IPS DF 4.7 (cell line): ENCODE data around the gene UMODL1.

Experiments used
- DNase-seq: peaks from one replicate; pipeline ENCODE4 v3.0.0-alpha.2; 2013; ENCODE audit warnings: low spot score; ENCODE audit errors: extremely low read depth

The UMODL1 gene

DNA sequence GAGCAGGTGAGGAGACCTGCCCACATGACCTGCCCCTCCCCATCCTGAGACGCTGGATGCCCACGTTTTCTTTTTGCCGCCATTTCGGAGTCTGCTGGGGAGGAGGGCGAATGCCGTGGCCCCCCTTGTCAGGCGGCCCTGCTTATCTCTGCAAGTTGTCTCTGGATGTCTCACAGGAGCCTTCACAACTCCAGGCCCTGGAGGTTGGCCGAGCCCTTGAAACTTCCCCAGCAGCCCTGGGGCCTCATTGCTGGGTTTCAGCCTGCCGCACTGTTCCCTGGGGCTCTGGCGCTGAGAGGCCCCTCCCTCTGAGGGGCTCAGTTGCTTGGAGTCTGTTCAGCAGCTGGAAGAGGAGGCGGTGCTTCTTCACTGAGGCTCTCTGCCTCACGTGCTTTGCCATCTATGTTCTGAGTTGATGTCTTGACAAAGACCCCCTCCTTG is 31.2 kb upstream of the UMODL1 start:
- no peak for DNase-seq

DNA sequence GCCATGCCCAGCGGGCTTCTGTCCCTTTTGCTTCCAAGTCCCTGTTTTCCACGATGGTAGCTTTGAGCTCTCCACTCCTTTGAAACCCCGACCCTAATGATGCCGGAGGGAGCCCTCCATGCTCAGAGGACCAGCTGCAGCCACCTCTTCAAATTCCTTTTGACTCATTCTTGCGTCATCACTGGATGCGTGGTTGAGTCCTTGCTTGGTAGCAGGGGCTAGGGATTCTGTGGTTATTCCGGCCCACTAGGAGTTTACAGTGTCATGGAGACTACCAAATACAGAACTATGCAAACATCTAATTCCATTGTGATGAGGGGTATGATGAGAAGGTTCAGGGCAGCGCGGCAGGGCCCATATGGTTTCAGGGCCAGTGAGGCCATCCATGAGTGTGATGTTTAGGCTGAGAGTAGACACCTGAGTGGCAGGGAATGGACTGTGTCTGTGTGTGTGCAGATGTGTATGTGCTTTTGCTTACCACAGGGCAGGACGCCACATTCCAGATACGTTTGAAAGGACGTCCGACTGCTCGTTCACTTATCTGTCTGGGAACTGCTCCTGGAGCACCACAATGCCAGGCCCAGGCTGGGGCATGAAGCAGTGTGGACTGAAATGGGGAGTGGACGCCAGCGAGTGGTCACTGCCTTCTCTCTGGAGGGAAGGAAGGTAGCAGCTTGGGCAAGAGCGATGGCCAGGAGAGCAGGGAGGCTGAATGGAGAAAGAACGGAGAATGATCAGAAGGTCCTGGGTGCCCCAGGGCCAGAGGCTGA is 30.5 kb upstream of the UMODL1 start:
- no peak for DNase-seq

DNA sequence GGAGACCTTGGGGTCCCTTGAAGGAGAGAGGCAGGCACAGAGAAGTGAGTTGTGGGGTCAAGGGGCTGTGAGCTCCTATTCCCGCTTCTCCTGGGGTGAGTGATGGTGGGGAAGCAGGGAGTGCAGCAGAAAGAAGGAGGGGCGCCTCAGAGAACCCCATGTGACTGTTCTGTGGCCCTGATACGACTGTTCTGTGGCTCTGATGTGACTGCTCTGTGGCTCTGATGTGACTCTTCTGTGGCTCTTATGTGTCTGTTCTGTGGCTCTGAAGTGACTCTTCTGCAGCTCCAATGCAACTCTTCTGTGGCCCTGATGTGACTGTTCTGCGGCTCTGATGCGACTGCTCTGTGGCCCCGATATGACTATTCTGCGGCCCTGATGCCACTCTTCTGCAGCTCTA is 29.9 kb upstream of the UMODL1 start:
- DNase-seq, result no peak

DNA sequence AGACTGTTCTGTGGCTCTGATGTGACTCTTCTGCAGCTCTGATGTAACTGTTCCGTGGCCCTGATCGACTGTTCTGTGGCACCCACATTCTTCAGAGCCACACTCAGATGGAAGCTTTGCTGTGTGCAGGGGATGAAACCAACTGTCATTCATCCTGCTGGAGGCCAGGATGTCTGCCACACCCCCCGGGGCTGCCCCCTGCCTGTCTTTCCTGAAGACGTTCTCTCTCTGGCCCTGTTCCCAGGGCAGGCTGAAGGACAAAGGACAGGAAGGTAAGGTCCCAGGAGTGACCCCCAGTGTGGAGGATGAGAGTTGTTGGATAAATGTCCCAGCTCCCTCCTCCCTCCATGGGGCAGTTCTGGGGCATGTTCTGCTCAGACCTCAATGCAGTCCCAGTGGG is 29.4 kb upstream of the UMODL1 start:
- DNase-seq, result no peak

DNA sequence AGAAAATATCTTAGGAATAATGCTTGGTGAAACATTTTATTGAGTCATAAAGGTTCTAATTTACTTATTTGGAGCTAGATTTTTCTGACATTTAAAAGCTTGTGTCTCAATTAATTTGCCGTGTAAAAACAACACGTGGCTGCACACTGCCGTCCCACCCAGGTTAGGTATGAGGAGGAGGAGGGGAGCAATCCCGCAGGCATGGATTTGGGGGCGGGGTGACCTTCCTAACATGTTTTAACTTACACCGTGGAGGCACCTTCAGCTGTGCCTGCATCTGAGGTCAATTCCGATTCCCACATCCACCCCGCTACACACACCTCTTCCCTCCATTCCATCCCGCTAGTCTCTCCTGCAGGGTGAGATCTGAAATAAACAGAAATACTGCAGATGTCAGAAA is 28.5 kb upstream of the UMODL1 start:
- no peak for DNase-seq

DNA sequence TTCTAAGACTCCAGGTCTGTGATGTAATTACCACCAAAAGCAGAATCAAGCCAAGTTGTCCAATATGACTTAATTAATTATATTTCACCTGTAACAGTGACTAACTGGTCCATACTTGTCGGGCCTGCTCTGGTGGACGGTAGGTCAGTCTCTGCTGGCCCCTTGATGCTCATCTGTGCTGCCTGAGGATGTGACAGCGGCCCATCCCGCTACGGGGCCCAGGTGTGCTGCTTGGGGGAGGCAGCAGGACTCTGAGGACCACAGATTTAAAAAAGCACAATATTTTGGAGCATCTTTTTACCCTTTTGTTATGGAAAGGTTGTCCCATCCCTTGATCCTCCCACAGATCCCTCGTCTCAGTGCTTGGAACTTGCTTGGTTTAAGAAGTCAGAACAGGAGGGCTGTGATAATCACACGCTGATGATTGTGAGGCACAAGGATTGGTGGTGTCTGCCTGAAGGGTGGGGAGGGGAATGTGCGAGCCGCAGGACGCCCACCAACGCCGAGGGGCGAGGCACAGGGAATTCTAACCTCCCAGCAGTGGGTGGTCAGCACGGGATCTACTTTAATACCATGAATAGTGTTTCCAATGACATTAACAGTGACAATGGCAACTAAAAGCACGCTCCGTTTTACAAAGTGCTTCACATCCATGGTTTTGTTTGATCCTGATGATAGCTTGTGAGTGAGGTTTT is 27.8 kb upstream of the UMODL1 start:
- DNase-seq, result no peak

DNA sequence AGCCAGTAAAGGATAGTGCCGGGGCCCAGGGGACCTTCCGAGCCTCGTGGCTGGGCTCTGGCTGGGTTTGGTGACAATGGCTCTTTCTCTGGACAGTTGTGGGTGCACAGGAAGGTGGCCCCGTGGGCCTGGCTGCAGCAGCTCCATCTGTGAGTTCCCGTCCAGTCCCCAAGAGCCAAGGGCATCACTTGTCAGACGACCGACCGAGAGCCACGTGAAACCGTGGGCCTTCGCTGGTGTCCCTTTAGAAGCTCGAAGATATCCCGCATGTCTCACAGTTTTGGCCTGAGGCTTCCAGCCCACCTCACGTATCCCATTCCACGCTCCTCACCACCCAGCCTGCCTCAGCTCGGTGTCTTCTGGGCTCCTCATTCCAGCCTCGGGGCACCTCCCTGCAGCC is 27.2 kb upstream of the UMODL1 start:
- DNase-seq, result no peak

DNA sequence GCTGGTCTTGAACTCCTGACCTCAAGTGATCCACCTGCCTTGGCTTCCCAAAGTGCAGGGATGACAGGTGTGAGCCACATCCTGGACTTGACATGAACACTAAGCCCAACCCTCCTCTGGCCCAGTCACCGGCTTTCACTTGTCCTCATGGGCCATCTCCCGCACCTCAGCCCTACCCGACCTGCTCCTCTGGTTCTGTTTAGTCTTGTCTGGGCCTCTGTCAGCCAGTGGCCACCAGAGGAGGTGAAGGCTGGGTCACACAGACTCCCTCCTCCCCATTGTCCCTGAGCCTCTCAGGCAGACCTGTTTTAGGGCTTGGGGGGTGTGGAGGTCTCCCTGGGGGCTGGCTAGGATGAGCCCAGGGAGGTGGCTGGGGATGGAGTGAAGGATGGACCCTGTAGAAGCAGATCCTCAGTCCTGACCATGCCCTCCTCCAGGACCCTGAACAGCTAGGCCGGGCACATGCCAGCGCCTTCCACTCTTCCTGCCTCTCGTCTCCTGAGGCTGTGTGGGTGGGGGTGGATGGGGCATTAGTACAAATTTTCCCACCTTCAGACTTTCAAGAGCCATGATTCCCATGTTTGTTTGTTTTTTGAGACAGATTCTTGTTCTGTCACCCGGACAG is 26.1 kb upstream of the UMODL1 start:
- DNase-seq, result no peak

DNA sequence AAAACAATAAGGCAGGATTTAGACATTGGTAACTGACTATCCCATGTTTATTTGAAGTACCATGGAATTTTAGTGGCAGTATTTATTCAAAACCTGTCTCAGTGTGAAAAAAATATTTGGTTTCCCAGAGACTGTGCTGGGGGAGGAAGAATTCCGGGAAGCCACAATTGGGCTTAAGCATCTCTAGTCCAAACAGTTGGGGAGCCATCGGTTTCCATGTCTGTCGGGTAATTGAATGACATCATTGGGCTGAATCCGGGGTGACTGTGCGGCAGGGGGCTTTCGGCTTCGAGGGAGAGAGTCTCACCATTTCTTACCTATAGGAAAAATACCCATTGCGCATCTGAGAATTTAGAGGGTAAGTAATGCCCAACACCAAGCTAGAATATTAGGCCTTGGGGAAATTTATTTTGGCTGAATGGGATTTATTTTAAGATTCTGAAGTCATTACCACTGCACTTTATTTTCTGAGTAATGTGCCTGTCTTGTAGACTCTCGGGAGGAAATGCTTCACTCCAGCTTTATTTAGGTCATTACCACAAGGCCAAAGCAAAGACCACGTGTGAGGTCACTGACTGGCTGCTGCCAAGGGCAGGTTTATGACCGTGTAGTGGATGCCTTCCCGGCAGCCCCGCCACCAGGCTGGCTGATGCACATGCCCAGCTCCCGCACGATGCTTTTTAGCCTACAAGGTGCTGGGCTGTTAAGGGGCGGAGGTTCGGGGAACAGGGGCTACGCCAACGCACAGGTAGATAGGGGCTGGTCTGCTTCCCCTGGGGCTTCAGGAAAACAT is 23.1 kb upstream of the UMODL1 start:
- no peak for DNase-seq

DNA sequence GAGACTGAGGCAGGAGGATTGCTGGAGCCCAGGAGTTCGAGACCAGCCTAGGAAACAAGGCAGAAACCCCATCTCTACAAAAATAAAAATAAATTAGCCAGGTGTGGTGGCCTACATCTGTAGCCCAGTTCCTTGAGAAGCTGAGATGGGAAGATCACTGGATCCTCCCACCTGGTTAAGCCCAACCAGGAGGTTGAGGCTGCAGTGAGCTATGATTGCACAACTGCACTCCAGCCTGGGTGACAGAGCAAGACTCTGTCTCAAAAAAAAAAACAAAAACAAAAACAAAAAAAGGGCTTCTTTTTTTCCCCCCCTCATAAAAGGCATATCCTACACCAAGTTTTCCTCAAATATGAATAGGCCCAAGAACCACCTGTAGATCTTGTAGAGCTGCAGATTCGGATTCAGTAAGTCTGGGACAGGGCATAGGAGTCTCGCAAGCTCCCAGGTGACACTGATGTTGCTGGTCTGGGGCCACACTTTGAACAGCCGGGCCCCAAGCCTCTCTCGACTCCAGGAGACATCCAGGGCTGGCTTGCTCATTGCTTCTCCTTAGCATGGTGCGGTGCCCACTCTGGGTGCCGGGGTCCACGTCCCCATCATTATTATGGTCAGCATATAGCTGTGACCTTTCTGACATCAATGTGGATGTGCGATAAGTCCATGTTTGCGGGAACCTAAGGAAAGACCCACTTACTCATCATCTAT is 22.1 kb upstream of the UMODL1 start:
- no peak for DNase-seq

DNA sequence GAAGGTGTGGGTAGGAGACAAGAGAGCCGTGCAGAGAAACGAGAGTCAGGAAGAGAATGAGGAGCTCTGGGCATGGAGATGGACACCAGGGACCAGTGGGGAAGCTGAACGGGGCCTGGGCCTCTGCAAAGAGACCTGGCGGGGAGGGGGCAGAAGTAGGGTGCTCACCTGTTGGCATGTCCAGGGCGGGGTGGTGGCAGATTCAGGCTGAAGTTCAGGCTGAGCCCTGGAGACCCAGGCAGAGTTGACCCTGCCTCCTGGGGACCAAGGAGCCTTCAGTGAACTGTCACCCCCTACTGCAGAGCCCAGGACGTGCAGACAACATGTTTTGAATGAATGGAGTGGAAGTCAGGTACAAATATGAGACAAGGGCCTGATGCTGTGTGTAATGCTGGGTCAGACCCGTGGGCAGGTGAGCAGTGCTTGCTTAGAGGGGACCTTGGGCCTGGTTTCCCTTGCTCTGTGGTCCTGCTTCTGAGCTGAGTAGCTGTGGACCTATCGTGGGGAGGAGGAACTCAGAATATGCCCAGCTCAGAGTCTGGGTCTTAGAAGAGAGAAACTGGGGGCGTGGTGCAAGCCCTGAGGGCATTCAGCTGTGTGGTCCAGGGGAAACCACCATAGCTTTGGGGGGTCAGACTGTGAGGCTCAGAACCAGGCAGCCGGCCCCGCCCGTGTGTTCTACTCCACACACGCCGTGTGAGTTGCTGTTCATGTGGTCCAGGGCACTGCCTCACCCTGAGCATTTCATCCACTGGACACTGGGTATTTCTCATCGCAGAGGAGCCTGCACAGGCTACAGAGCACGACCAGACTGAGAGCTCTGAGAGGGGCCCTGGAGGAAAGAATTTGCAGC is 21.3 kb upstream of the UMODL1 start:
- no peak for DNase-seq

DNA sequence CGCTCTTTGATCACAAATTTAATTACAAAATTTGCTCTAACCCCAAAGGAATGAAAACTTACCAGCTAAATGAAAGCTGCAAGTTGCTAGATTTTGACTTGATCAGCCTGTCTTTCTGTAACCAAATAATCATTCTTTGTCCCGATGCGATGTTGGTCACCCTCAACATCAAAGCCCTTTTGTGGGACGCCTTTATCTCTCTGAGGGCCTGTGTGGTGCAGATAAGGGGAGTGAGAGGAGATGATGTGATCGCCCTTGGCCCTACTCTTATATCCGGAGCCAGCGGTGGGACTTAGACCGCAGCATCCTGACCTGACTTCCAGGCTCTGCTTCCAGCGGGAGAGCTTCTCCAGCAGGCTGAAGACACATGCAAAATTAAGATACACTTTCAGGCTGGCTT is 19.3 kb upstream of the UMODL1 start:
- no peak for DNase-seq

DNA sequence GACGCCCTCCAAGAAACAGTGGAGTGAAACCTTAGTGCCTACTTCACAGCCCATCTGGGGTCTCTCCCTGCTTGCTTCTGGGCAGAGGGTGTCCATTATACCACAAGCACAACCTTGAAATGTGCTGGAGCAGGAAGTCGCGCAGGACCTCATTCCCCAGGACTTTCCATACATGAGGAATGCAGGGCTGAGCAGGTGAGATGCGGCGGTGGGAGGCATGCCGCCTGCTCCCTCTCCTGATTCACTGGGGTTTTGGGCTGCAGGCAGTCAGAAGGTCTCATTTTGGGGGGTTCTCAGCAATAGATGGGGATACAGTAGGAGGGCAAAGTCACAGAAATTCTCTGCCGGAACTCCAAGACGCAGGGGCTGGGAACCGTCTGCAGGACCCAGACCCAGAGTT is 15.7 kb upstream of the UMODL1 start:
- DNase-seq, result no peak

DNA sequence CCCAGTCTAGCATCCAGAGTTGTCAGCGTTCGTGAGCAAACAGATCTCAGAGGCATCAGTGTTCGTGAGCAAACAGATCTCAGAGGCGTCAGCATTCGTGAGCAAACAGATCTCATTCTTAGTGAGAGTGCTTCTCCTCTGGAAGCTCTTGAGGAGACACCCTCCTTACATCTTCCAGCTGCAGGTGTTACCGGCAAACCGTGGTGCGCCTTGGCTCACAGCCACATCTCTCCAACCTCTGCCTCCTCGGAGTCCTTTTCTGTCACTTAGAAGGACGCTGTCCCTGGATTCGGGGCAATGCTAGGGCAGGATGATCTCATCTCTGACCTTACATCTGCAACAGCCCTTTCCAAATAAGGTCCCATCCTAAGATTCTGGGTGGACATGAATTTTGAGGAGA is 14.6 kb upstream of the UMODL1 start:
- no peak for DNase-seq

DNA sequence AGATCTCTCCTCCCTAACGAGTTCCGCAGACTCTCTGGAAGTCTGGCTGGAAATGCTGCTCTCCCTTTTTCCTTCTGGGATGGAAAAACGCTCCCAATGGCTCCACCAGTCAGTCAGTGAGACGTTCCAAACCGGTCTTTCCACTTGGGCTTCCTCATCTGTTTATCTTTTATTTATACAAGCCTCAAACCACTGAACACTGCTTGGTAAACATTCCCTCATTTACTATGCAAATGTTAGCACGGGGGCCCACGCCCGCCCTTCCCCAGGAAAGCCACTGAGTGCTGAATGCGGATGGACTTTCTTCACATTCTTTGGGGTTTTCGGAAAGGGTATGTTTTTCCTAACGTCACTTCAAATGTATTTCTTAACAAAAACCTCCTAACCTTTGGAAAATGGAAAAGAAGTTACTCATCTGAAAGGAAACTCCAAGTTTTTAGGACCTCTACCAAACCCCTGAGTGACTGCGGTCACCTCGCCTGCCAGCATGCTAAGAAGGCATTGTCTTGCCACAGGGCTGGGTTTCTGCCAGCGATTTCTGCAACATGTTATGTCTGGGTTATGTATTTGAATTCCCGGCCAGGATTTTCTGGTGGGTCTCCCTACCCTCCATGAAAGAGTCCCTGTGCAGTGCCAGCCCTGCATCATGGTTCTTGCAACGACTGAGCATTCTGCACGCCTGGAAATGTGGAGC is 14.0 kb upstream of the UMODL1 start:
- no peak for DNase-seq

DNA sequence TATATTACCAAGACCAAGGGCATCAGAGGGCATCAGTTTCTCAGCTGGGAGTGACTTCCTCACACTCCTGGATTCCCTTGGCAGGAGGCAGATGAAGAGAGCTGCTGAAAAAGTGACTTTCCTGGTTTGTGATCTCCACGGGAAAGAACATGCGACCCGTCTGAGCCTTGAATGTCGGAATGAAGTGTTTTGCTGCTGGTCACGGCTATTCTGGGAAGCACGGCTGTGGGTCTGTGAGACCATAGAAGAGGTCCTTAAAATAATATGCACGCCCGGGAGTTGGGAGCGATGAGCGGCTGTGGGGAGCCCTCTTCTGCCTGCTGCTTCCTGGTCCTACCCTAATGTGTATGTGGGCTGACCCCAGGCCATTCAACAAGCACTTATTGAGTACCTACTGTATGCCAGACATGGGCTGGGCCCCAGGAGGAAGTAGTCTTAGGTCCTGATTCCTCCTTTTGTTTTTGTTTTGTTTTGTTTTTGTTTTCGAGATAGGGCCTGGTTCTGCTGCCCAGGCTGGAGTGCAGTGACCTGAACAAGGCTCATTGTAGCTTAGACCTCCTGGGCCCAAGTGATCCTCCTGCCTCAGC is 13.2 kb upstream of the UMODL1 start:
- no peak for DNase-seq

DNA sequence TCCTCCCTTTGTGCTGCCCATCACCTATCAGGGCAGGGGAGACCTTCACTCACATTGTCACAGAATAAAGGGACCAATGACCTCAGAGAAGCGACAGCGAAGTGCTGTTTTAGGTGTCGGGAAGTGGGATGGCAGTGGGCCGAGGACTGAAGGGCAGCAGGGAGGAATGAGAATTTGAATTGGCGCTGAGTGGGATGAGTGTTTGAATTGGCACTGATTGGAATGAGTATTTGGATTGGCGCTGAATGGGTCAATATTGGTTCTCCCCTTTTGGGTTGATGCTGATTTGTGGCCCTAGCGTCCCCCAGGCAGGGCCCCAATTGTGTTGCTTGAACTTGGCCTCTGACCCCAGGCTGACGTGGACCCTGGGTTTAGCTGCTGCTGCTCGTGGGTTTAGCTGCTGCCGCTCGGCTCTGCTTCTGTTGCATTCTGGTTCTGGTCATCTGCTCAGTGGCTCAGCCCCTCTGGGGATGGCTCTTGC is 12.4 kb upstream of the UMODL1 start:
- DNase-seq, result no peak

DNA sequence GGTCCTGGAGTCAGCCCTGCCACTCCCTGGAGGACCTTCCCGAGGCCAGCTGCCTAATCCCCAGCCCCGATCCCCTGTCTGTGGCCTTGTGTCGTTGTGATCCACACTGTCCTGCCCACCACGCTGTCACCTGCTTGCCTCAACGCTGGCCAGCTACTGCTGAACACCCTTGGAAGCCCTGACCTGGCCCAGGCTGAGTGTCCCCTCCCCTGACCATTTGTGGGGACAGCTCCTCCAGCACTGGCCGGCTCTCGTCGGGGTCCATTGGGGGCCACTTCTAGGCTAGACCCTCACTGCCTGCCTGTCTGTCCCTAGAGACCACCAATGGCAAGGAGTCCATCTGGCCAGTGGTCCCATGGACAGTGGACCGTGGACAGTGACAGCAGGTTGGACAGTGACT is 12.0 kb upstream of the UMODL1 start:
- no peak for DNase-seq

DNA sequence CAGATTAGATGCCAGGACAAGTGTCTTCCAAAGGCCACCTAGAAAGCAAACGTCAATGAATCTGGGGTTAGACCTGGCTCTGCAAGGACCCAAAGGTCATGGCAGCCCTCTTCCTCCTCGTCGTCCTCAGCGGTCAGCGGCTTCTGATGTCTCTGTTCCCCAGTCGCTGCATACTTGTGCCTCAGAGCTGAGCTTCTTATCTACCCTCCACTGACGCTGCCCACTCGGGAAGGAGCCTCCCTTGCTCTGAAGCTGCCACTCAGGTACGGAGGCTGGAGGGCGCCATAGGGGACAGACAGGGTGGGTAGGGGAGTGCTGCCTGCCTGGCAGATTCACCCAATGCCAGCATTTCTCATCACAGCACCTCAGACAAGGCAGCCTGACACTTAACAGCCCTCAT is 11.4 kb upstream of the UMODL1 start:
- no peak for DNase-seq
